Forelimb muscle (tissue), 1 donor: ENCODE data around the gene YAP1. TPM values are rescaled to one million over a fixed set of nuclear protein-coding genes. Genes with fewer than 3 reads are reported as not detected.

Source experiments
- DNase-seq: peaks from one replicate; pipeline ENCODE4 v3.0.0-alpha.2; 2013; ENCODE audit warnings: low read depth
- polyA plus RNA-seq: library from polyadenylated mRNA; unstranded; fragments of 120-200 nt; gene quantifications from one replicate; pipeline ENCODE4 v1.2.1, GENCODE V29; 2013; ENCODE audit not compliant: insufficient read length

YAP1 gene
- 74.0 TPM for polyA plus RNA-seq

DNA sequence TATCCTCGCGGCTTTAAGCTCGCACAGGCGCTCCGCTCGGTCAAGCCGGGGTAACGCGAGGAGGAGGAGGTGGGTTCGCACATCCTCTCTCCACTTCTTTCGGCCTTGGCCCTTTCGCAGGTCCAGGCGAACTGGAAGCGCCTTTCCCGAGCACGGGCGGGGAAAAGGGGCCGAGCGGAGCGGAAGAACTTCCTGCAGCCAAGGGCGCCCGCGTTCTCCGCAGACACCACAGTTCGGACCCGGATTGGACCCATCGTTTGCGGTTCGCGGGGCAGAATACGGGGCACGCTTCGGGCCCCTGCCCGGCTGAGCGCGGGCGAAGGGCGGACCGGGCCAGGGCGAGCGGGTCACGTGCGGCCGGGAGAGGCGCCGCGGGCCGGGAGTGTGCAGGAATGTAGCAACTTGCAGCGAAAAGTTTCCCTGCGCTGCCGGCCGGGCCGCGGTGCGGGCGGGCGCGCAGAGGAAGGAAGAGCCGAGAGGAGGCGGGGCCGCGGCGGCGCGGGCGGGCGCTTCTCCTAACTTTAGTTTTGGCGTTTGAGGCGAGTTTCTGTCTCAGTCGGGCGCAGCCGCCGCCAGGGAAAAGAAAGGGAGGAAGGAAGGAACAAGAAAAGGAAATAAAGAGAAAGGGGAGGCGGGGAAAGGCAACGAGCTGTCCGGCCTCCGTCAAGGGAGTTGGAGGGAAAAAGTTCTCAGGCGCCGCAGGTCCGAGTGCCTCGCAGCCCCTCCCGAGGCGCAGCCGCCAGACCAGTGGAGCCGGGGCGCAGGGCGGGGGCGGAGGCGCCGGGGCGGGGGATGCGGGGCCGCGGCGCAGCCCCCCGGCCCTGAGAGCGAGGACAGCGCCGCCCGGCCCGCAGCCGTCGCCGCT lies at the start of gene YAP1:
Gene YAP1, plus strand, starts transcription at position 552 of the 865 bp plus-strand sequence. CDS start 402 bp downstream, outside the sequence.
- DNase-seq = peak; percentile 70

- no peak for DNase-seq
These were observed 49.0 kb upstream of the YAP1 start for GRCh38 chr11:102061276-102061675.

- no peak for DNase-seq
These were observed 48.1 kb upstream of the YAP1 start for GRCh38 chr11:102062106-102062505.

GRCh38 chr11:102064316-102064715 lies 45.9 kb upstream of the YAP1 start:
- no peak for DNase-seq

- no peak for DNase-seq
These were observed 39.5 kb upstream of the YAP1 start for GRCh38 chr11:102070766-102071165.

DNA sequence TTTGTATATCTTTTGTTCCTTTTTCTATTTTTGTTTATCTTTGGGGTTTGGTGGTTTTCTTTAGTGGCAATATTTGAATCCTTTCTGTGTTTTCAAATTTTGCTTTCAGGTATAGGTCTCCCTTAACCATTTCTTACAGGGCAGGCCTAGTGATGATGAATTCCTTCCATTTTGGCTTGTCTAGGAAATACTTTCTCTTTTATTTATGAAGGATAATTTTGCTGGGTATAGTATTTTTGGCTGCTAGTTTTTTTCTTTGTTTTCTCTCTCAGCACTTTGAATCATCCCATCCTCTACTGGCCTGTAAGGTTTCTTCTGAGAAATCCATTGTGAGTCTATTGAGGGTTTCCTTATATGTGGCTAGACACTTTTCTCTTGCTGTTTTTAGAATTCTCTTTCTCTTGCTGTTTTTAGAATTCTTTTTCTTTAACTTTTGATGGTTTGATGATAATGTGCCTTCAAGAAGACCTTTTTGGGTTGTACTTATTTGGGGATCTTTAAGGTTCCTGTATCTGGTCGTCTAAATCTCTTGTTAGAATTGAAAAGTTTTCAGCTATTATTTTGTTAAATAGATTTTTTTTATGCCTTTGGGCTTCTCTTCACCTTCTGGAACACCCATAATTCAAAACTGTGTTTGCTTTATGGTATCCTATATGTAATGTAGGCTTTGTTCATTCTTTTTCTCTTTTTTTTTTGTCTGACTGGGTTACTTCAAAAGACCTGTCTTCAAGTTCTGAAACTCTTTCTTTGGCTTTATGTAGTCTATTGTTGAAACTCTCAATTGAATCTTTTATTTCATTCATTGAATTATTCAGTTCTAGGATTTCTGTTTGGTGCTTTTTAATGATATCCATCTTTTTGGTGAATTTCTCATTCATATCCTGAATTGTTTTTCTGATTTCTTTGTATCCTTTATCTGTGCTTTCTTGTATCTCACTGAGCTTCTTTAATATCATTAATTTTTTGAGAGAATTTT lies 38.5 kb upstream of the YAP1 start:
- no peak for DNase-seq

DNA sequence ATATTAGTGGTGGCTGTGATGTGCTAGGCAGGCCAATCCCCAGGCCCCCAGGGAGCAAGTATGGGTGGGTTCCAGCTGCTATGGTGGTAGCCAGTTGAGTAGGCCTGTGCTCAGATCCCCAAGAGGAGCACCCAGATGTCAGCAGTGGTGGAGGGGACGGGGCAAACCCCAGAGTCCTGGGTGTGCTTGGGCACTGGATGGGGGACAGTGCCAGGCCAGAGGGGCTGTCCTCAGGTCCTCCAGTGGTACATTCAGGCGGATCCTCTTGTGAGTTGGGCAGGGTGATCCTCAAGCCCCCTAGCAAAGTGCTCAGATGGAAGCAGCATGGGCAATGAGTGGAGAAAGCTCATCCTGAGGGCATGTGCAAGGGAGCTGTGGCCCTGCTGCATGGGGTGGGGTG lies 37.0 kb upstream of the YAP1 start:
- DNase-seq = no peak

DNA sequence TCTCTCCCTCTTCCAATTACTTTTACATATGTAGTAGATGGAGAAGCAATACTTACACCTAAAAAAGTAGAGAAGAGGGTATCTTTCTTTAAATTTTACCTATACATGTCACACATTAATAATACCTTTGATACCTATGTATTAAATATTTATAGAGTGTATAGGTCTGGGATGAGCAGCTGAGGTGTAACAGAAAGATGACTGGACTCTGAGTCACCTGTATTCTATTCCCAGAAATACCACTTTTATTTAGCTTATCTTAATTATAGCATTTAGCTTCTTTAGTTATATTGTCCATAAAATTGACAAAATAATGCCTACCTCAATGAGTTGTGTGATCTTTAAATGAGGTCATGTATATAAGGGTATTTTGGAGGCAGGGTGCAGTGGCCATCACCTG lies 30.6 kb upstream of the YAP1 start:
- DNase-seq = no peak

DNA sequence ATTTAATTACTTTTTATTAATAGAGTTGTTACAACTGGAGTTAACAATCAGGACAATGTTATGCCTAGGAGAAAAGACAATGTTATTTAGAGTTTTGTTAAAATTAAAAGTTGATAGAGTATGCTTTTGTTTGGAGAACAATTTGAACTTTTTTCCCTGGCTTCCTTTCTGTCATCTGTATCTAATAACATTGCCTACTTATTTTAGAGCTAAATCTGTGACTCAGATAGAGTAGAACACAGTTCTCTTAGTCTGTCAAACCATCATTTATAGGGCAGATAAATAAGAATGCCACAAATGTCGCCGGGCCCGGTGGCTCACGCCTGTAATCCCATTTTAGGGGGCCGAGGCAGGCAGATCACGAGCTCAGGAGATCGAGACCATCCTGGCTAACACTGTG lies 28.9 kb upstream of the YAP1 start:
- no peak for DNase-seq

DNA sequence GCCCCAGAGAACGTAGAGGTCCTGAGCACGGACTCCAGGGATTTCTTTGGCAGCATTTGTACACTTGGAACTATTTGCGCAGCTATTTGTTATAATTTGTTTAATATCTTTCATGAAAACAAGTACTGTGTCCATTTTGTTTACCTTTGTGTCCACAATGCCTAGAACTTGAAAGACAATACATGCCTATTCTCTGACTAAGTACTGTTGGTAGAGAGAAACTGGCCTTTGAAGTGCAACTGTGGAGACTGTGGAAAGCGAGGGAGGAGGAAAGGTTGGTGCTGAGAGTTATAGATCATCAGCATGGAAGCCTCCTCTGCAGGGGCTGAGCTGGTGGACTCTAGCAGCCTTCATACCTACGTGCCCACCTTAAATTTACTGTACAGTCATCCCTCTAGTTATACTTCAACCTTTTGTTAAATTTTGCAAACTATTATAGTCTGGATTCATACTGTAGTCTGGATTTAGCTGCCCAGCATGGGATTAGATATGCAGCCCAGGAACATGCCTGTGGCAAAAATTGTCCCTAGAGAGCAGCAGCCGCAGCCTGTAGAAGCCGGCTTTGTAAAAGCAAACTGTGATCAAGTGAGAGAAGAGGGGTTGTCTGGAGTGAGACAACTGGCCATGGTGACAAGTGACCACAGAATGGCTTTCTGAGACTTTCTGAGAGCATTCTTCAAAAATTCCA lies 24.2 kb upstream of the YAP1 start:
- DNase-seq = no peak

DNA sequence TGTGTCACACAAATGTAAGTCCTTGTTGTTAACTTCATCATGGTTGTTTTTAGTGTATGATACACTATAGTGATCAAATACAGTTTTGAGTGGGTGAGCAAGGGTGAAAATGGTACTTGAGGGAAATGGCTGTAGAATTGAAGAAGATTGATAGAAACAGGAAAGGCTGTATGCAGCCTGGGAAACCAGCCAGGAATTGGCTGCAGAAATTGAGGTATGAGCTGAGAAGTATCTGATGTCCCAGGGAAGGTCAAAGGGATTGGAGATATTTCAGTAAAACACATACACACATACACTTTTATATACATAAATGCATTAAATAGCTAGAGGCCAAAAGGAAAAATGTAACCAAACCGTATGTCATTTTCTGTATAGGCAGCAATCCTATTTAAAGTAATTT lies 13.1 kb upstream of the YAP1 start:
- DNase-seq = no peak

- no peak for DNase-seq
These were observed 10.5 kb upstream of the YAP1 start for GRCh38 chr11:102099755-102100154.

GRCh38 chr11:102108734-102109440 lies 1.4 kb upstream of the YAP1 start:
- DNase-seq = no peak

- no peak for DNase-seq
These were observed 439 bp downstream of the YAP1 start for GRCh38 chr11:102110761-102111010.

GRCh38 chr11:102111011-102111786 lies 952 bp downstream of the YAP1 start:
- no peak for DNase-seq

GRCh38 chr11:102111787-102112508 lies 1.7 kb downstream of the YAP1 start:
- DNase-seq = peak; percentile 40

GRCh38 chr11:102112509-102112821 lies 2.2 kb downstream of the YAP1 start:
- no peak for DNase-seq

GRCh38 chr11:102114032-102114431 lies 3.8 kb downstream of the YAP1 start:
- no peak for DNase-seq

- no peak for DNase-seq
These were observed 5.3 kb downstream of the YAP1 start for GRCh38 chr11:102115557-102115956.
